GM19023 (cell line): ENCODE data around the gene SYMPK.

Source experiments
- ATAC-seq: cut with Tn5 transposase; IDR thresholded peaks from one replicate; pipeline ENCODE4 v1.9.1; 2021; ENCODE audit warnings: mild to moderate bottlenecking, moderate library complexity; ENCODE audit not compliant: unreplicated experiment

The SYMPK gene

DNA sequence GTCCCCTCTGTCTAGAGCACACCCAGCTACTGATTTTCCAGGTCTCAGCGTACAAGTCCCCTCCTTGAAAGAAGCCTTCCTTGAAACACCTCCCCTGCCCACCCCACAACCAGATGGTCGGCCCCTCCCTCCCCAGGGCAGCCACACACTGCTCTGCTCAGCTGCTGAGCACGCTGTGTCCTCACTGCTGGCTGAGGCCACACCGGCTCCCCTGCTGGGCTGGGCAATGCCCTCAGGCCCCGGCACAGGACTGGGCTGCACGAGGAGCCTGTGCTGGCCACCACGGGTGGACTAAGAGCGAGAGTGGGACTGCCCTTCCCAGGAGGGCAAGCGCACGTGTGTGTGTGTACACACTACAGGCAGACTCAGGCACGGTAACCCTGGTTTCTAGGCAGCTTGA lies 36.0 kb downstream of the SYMPK start:
- ATAC-seq = no peak

- no peak for ATAC-seq
Measured at GRCh38 chr19:45825917-45826893, 36.7 kb downstream of the SYMPK start.

DNA sequence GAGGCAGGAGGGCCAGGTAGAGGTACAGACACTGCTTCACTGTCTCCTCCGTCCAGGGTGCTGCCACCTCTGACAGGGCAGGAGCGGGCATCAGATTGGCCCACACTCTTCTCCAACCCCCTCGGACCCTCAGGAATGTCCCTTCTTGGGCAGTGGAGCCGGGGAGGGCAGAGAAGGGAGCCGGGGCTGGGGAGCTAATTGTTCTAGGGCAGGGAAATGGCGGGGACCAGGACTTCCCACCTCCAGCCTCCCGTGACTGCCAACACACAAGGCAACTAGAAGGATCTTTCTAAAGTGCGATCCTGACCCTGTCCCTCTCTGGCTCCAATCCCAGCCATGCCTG lies 37.7 kb downstream of the SYMPK start:
- no peak for ATAC-seq

- ATAC-seq = no peak
Measured at GRCh38 chr19:45824531-45825262, 38.2 kb downstream of the SYMPK start.

DNA sequence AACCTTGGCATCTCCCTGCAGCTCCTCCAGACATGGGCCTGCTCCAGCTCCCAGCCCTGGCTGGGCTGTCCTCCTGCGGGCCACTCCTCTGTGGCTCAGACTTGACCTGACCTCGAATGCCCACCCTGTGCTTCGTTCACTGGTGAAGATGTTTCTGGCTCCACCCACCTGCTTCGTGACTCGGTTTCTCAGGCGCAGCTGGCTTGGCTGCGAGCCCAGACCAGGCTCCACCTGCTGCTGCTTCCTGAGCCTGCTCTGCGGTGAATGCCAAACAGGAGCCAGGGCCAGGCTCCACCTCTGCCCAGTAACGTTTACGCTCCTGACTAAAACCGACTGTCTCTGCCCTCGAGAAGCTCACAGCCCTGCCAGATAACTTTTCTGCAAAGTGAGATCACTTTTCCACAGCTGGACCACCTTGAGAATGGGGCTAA lies 38.9 kb downstream of the SYMPK start:
- no peak for ATAC-seq

- ATAC-seq = no peak
Measured at GRCh38 chr19:45823182-45823581, 39.8 kb downstream of the SYMPK start.

- no peak for ATAC-seq
Measured at GRCh38 chr19:45822716-45823115, 40.2 kb downstream of the SYMPK start.

DNA sequence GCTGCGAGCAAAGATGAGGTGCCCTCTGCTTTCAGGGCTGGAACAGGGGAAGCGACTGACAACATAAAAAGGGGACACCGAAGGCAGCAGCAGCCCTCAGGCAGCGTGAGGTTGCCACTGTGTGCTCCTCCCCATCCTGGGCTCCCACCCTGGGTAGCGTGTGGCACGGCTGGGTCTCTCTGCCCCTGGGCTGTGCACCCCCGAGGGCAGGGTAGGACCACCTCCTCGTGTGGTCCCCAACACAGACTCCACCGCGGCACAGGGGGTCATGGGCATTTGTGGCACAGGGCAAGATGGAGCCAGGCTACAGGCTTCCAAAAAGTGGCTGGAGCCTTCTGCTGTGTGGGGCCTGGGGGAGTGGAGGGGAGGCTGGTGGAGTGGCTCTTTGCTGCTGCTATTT lies 41.4 kb downstream of the SYMPK start:
- no peak for ATAC-seq

DNA sequence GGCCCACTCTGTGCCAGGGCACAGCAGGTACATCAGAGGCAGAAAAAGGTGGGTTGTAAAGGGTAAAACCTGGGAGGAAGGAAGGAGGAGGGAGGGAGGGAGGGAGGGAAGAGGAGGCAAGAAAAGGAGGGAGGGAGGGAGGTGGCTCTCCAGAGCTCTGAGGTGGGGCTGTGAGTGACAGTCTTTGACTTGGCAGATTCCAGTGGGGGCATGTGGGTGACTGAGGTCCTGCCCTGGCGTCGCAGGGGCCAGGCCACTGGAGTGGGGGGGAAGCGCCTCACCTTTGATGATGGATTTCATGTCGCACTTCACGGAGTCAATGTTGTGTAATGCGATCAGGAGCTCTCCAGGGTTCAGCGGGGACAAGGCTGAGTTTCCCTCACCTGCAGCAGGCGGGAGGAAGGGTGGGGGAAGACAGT lies 41.8 kb downstream of the SYMPK start:
- no peak for ATAC-seq

DNA sequence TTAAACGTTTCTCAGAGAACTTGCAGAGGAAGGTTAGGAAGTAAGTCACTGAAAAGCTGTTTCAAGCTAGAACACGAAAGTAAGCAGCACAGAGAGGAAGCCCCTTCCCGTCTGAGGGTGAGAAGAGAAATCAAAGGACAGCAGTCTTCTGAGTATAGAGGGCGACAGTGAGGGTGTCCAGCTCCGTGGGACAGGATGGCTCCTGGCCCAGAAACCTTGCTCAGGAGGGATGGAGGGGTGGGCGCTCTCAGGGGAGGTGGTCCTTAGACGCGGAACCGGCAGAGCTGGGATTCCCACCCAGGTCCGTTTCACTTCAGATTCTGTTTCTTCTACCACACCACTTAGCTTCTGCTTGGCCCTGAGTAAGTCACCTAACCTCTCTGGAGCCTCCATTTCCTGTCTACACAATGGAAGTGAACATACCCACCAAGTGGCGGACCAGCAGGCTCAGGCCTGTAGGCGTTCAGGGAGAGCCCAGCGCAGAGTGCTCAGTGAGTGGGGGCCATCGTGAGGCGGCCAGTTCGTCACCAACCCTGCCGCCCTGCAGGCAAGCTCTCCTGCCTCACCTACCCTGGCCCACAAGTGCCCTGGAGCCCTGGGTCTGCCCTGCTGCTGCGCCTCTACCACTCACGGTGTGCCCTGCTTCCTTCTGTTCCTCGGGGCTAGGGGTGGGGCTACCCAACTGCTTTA lies 42.4 kb downstream of the SYMPK start:
- ATAC-seq = no peak

GRCh38 chr19:45819769-45820168 lies 43.2 kb downstream of the SYMPK start:
- no peak for ATAC-seq

DNA sequence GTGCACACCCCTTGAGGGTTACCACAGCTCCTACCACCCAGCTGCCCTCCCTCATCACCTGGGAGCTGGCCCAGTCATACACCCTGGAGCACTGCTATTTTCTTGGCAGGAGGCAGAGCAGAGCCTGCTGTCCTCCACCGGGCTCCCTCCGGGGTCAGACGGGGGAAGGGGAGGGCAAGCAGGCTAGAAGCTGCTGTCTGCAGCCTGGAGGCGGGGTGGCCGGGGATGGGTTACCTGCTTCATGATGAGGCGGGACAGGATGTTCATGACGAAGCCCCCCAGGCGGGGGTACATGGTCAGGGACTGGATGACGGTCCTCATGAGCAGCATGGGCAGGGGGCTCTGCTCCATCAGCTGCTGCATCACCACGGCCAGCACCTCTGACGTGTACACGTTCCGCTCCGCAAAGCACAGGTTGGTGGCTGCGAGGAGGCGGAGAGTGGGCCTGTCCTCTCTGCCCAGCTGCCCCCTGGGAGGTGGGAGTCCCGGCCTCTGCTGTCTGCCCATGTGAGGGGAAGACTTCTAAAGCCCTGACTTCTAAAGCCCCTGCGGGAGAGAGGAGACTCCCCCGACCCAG lies 45.1 kb downstream of the SYMPK start:
- no peak for ATAC-seq

DNA sequence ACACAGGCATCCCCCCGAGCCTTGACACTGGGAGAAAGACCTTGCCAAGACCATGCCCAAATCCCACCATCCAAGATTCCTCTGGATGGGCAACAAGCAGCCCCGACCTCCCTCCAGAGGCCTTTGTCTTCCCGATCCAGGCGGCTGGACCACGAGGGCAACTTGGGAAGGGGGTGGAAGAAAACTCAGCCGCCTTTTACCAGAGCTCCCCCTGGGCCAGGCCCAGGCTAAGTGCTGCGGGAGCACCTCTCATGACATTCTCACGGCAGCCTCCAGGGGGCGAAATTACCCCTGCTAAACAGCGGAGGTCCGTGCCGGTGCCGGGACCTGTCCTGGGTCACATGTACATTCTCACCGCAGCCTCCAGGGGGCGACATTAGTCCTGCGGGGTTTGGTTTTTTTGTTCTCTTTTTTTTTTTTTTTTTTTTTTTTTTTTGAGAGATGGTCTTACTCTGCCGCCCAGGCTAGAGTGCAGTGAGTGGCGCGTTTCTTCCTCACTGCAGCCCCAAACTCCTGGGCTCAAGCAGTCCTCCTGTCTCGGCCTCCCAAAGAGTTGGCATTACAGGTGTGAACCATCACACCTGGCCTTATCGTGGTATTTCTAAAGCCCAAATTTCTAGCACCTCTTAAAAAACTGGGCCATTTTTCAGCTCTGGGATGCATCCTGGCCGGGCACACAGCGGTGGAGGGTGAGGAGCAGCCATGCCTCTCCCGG lies 45.8 kb downstream of the SYMPK start:
- peak; percentile 77 for ATAC-seq

GRCh38 chr19:45816236-45817009 lies 46.5 kb downstream of the SYMPK start:
- ATAC-seq = no peak

DNA sequence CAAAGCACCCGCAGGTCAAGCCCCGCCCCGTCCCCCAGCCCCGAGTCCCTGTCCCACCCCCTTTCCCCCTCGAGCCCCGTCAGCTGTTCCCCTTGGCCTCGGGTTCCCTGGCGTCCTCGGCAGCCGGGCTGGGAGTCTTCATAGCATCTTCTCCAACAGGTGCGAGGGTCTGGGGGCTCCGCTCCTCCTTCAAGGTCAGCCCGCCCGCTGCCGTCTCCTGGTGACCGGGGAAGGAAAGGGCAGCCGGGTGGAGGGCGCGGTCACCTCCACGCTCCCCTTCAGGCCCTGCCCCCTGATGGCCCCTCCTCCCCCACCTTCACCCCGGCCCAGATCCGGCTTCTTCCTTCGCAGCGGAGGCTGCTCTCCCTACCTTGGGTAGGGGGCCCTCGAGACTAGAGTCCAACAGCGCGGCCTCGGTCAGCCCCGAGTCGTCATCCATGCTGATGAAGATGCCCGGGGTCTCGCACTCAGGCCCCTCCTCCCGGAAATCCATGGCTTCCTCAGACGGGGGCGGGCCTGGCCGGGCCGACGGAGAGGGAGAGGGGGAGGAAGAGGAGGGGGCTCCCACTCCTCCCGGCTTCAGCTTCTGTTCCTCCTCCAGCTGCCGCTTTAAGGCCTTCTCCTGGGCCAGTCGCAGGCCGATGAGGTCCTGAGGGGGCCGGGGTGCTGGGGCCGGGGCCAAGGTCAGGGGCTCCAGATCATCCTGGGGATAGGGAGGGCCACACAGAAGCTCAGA lies 47.3 kb downstream of the SYMPK start:
- ATAC-seq = no peak

DNA sequence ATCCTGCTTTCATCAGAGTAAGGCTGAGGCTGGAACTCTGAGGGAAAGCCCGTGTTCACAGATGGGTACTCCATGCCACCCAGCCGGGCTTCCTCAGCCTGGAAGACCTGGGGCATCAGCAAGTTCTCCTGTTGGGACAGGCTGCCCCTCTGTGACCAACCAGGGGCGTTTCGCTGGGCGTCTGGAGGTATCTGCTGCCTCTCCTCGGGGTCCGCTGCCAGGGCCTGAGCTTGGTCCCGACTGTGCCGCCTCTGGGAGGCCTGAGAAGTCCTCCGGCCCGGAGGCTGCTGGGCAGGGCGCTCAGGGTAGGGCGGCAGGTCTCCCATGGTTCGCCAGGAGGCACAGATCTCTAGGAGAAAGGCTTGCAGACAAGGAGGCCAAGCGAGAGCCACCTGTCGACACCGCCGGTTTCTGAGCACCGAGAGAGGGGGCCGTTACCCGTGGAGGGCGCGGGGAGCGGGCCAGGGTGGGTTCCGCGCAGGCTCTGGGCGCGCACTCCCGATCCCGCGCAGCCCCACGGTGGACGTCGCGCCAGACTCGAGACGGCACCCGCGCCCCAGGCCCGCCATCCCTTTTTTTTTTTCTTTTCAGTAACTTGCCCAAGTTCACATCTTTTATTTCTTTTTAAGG lies 48.0 kb downstream of the SYMPK start, which contains the start of gene RSPH6A:
Gene RSPH6A (minus strand): TSS at position 458 of the 630 bp plus-strand sequence. CDS start 132 bp downstream, at position 326.
- ATAC-seq = no peak

DNA sequence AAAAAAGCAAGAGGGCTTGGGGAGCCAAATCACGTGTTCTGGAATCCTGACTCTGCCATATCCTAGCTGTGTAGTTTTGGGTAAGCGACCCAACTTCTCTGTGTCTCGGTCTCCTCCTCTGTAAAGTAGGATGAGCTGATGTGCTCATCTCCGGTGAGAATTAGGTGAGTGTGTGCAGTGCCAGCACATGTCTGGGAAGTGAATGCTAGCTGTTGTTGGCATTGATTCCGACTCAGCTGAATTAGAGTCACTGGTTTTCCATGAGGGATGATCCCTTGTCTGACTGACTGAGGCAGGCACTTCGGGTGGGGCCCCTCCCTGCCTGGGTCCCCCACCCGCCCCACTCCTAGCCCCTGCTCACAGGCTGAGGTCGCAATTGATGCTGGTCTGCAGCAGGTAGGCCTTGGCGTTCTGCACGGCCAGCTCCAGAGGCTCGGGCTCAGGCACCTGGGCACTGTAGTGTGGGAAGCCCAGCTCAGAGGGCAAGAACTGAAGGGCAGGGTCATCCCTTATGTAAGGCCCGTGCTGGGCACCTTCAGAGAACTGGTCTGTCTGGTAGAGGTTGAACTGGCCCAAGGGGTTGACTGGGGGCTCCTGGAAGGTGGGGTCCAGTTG lies 48.7 kb downstream of the SYMPK start:
- ATAC-seq = no peak

- ATAC-seq = no peak
Measured at GRCh38 chr19:45812297-45812696, 50.6 kb downstream of the SYMPK start.
